GM23248 (cell line): ENCODE results near the gene S100A3.
"Not testable (repeated sequence)": the region's sequence is repeated elsewhere in the genome, so short reads cannot be mapped to it uniquely, and the experiment has no call there.

Experiments used
- EZH2 ChIP-seq: fragments of 200-600 bp; sonication (generic); IDR thresholded peaks from 2 replicates; pipeline ENCODE4 v1.6.1; 2018; ENCODE audit warnings: antibody characterized with exemption, mild to moderate bottlenecking; ENCODE audit not compliant: insufficient read depth, poor library complexity, severe bottlenecking
- EZH2phosphoT487 ChIP-seq: fragments of 200-600 bp; sonication (generic); IDR thresholded peaks from 2 replicates; pipeline ENCODE4 v1.6.1; 2018; ENCODE audit warnings: antibody characterized with exemption, moderate library complexity, mild to moderate bottlenecking, low read depth; ENCODE audit not compliant: insufficient read depth

DNA sequence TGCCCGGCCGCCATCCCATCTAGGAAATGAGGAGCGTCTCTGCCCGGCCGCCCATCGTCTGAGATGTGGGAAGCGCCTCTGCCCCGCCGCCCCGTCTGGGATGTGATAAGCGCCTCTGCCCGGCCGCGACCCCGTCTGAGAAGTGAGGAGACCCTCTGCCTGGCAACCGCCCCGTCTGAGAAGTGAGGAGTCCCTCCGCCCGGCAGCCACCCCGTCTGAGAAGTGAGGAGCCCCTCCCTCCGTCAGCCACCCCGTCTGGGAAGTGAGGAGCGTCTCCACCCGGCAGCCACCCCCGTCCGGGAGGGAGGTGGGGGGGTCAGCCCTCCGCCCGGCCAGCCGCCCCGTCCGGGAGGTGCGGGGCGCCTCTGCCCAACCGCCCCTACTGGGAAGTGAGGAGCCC, 33.8 kb upstream of the S100A3 start:
- not testable (repeated sequence) for TF ChIP-seq EZH2phosphoT487, EZH2
